ENCODE results near the gene HES7.

DNA sequence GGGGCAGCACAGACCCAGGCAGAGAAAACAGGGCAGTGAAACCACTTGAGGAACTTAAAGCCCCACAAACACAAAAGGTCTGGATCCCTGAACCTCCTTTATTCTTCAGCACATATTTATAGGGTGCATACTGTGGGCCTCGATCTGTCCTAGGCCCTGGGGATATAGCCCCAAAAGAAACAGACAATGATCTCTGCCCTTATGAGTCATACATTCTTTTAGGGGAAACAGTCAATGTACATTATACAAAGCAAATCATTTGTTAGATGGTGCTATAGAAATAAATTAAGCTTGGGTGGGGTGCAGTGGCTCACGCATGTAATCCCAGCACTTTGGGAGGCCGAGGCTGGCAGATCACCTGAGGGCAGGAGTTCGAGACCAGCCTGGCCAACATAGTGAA is 10.0 kb upstream of the HES7 start:
- TF ChIP-seq, protein P1, sequence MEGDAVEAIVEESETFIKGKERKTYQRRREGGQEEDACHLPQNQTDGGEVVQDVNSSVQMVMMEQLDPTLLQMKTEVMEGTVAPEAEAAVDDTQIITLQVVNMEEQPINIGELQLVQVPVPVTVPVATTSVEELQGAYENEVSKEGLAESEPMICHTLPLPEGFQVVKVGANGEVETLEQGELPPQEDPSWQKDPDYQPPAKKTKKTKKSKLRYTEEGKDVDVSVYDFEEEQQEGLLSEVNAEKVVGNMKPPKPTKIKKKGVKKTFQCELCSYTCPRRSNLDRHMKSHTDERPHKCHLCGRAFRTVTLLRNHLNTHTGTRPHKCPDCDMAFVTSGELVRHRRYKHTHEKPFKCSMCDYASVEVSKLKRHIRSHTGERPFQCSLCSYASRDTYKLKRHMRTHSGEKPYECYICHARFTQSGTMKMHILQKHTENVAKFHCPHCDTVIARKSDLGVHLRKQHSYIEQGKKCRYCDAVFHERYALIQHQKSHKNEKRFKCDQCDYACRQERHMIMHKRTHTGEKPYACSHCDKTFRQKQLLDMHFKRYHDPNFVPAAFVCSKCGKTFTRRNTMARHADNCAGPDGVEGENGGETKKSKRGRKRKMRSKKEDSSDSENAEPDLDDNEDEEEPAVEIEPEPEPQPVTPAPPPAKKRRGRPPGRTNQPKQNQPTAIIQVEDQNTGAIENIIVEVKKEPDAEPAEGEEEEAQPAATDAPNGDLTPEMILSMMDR (IDR thresholded peaks at IDR 0.05; ENCODE audit: low read depth, low read length) = no peak
- no peak for TF ChIP-seq EZH2phosphoT487 (IDR thresholded peaks at IDR 0.05; ENCODE audit: low read depth)
